OCI-LY7 (cell line): Measurements from ENCODE around the gene ADAMTS4.

Experiments
- CTCF ChIP-seq: fragments of 200-600 bp; sonication (generic); conservative IDR thresholded peaks from 2 replicates; pipeline ENCODE4 v1.5.1; 2014; ENCODE audit warnings: mild to moderate bottlenecking, antibody characterized with exemption, low read length, moderate library complexity, mixed read lengths
- EZH2phosphoT487 ChIP-seq: fragments of 200-600 bp; sonication (generic); IDR thresholded peaks from 2 replicates; pipeline ENCODE4 v1.6.1; 2018; ENCODE audit warnings: low read depth, borderline replicate concordance, mild to moderate bottlenecking, mixed run types, antibody characterized with exemption, low read length, moderate library complexity, mixed read lengths

- no peak for TF ChIP-seq CTCF
- TF ChIP-seq EZH2phosphoT487, result no peak
These were observed 769 bp upstream of the ADAMTS4 start for GRCh38 chr1:161199506-161200139.
